ENCODE results near the gene ZNF274.
"Not testable (repeated sequence)": the region's sequence is repeated elsewhere in the genome, so short reads cannot be mapped to it uniquely, and the experiment has no call there.

ZNF274 gene

DNA sequence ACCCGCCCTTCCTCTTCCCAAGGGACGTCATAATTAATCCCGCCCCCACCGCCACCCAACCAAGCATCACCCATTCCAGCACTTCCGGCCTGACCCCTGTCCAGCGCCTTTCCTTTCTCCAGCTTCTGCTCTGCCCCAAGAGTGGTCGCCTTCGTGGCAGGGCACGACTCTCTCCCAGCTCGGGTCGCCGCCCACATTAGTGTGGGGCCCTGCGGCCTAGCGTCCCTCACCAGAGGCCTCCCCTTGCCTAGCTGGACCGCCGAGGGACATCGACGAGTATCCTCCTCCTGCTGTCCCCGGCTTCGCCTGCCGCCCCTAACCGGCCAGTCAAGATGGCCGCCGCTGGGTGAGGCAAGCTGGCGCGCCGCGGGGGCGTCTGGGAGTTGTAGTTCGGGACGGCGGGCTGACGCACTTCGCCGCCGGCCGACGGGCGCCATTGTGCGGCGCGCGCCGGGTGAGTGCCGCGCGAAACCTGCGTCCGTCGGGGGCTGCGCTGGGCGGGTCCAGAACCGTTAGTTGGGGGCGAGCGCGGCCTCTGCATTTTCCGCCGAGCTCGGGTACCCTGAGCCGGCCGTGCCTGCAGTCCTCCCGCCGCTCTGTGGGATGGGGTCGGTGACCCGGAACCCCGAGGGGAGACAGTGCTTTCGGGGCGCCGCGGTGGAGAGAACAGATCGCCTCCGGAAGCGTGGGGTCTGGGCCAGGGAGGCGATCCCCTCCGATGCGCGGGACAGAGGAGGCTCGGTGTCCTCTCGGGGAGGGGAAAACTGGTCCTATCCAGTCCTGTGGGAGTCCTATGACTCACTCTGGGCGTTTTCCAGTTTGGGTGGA, at the start of gene ZNF274:
ZNF274 (plus strand) TSS at position 73 of the 828 bp plus-strand sequence. CDS start 905 bp downstream, outside the sequence.
- peak; percentile 96 for DNase-seq

DNA sequence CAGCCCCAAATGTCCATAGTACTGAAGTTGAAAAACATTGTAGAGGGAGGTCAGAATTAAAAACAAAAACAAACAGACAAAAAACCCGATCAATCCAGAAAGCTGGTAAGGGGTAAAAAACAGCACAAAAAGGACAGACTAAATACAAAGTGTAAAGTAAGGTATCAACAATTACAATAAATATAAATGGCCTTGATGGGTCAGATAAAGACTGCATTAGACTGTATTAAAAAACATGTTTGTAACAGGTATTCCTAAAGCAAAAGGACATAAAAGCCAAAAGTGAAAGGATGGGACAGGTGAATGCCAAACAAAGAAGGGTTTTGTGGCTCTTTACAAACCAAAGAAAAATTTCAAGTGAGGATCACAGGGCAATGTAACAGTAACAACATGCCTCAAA, 48.6 kb upstream of the ZNF274 start:
- no peak for DNase-seq

DNA sequence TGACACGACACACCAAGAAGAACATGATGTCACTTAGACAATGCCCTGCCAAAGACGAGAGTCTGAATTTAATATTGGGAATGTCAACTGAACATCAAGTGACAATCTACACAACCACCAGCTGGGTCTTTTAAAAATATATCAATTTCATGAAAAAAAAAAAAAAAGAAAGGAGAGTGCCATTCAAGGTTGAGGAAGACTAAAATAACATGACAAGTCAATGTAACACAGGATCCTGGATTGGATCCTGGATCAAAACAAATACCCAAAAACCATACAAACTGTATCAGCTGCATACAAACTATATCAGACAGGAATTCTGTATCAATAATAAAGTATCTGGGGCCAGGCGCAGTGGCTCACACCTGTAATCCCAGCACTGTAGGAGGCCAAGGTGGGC, 37.0 kb upstream of the ZNF274 start:
- DNase-seq, result no peak

DNA sequence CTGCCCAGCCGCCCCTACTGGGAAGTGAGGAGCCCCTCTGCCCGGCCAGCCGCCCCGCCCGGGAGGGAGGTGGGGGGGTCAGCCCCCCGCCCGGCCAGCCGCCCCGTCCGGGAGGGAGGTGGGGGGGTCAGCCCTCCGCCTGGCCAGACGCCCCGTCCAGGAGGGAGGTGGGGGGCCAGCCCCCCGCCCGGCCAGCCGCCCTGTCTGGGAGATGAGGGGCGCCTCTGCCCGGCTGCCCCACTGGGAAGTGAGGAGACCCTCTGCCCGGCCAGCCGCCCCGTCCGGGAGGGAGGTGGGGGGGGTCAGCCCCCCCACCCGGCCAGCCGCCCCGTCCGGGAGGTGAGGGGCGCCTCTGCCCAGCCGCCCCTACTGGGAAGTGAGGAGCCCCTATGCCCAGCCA, 35.4 kb upstream of the ZNF274 start:
- not testable (repeated sequence) for DNase-seq

DNA sequence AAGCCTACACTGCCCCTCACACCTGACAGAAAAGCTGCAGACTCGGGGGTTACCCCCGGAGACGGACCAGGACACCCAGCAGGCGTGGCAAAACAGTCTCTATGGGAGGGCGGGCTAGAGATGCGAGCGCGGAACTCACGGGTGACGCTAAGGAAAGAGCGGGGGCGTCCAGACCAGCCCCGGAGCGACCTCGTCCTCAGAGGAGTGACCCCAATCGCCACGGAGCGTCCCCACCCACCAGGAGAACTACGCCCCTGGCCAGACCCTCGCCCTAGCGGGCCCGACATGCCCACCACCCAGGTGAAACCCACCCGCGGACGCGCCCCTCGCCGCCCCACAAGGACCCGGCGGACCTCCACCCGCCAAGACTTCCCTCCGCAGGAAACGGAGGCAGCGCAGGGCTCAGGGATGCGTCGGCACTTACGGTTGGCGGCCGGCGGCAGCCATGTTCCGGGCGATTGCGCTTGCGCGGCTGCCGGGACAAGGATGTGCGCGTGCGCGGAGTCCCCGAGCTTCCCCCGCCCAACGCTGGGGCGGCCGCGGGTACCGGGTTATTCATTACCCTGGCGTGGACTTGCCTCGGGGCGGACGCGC, 32.4 kb upstream of the ZNF274 start, which contains the start of gene ZNF329:
ZNF329 (minus strand) TSS at position 462 of the 594 bp plus-strand sequence. CDS start 21,286 bp downstream, outside the sequence.
- DNase-seq, result peak; percentile 95

DNA sequence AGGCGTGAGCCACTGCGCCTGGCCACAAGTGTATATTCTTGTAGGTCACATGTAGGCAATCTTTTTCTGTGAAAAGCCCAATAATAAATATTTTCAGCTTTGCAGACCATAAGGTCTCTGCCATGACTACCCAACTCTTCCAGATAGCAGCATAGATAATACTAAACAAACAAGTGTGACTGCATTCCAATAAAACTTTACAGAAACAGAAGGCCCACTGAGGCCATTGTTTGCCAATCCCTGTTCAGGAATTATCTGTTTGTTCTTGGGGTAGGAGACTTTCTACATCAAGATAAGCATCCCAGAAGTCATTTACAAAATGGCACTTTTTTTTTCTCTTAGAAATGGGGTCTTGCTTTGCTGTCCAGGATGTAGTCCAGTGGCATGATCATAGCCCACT, 29.5 kb upstream of the ZNF274 start:
- no peak for DNase-seq

DNA sequence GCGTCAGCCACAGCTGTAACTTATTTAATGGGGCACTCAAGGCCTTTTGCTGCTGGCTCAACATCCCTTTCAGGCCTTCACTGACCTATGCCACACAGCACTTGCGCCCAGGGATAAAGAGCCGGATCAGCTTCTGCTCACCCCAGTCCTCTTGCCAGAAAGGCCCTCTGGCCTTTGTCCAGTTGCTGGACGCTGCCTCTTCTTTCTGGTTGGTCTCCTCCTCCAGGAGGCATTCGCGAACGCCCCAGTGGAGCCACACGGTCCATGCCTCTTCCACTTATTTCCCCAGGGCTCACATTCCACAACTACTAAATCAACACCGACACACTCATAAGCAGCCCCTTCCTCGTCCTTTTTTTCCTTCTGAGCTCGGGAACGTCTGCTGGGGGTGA, 28.6 kb upstream of the ZNF274 start:
- DNase-seq, result peak; percentile 10

DNA sequence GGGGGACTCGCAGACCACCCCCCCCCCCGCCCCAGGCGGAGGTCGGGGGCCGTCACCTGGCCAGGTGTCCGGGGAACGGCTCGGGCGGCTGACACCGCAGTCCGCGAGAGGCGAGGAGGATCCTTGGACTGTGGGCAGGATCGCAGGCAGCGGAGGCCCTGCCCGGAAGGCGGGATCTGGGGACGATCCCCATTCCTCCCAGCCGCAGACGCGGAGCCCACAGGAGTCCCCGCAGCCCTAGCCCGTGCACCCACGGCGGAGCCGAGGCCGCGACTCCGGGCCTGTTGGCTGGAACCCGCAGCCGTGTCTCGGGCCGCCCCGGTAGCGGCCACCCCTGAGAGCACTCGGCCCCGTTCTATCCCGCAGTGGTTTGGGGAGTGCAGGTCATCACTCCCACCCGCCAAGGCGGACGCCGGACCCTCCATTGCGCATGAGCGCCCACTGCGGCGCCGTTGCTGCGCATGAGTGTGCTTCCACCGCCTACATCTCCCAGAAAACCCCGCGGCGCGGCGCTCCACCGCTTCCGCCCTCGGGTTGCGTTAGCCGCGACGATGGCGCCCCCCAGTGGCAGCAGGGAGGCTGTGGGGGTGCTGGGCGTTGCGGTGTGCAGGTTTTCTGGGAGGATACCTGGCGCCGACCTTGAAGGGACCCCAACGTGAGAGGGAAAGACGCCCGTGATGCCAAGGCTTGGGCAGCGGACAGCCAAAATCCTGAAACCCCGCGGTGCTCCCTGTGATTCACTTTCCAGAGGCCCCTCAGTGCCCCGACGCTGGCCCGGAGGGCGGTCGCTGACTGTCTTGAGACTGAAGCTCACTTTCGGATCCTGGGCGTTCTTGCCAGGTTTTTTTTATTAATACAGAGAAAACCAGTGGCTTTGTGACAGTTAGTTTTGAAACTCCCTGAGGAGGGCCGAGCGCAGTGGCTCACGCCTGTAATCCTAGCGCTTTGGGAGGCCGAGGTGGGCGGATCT, 27.9 kb upstream of the ZNF274 start:
- DNase-seq, result peak; percentile 98

DNA sequence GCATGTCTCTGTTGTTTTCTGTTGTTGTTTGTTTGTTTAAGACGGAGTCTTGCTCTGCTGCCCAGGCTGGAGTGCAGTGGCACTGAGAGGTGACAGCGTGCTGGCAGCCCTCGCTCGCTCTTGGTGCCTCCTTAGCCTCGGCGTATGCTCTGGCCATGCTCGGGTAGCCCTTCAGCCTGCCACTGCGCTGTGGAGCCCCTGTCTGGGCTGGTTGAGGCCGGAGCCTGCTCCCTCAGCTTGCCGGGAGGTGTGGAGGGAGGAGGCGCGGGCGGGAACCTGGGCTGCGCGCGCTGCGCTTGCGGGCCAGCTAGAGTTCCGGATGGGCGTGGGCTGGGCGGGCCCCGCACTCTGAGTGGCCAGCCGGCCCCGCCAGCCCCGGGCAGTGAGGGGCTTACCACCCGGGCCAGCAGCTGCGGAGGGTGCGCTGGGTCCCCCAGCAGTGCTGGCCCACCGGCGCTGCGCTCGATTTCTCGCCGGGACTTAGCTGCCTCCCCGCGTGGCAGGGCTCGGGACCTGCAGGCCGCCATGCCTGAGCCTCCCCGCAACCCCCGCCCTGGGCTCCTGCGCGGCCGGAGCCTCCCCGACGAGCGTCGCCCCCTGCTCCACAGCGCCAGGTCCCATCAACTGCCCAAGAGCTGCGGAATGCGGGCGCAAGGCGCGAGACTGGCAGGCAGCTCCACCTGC, 25.7 kb upstream of the ZNF274 start:
- no peak for DNase-seq

DNA sequence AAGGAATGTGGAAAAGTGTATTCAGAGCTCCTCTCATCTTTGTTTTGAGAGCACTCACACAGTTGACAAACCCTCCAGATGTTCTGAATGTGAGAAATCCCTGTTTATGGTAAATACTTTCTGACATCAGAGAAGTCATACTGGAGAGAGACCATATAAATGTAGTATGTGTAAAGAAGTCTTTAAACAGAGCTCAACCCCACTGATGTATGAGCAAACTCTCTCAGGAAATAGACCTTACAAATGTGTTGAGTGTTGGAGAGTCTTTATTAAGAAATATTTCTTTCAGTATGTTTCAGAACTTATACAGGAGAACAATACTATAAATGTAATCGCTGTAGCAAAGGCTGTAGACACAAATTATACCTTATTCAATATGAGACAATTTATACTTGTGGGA, 16.6 kb upstream of the ZNF274 start:
- no peak for DNase-seq

DNA sequence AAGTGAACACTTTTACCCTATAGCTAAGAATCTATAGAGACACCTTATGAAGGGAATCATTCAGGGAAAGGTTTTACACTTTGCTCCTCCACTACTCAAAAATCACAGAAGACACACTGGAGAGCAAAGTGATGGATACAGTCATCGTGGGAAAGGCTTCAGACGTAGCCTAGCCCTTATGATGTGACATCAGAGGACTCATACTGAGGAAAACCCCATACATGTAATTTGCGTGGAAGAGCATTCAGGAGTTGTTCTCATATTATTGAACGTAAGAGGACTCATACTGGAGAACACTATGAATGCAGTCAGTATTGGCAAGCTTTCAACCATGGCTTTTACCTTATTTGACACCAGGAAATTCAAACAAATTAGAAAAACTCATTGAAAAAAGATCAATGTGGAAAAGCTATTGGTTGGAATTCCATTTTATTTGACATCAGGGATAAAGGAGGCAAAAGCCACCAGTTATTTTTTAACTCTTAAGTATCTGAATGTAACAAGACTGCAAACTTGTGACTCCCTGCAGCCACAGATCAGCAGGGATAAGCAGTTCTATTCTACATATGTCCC, 16.1 kb upstream of the ZNF274 start:
- DNase-seq, result no peak

DNA sequence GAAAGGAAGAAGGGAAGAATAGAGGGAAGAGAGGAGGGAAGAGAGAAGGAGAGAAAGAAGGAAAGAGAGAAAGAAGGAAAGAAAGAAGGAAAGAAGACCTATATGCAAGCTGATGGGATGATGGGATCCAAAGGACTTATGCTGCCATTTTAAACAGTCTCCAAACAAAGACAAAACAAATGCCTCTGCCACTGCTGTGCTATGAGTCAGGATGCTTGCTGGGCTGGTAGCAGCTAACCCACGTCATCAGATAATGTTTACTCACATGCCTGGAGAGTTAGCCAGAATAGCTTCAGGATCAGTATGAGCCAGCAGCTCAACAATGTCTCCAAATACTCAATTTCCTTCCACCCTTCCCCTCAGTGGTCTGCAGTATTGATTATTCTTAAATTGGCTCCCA, 12.0 kb upstream of the ZNF274 start:
- no peak for DNase-seq

DNA sequence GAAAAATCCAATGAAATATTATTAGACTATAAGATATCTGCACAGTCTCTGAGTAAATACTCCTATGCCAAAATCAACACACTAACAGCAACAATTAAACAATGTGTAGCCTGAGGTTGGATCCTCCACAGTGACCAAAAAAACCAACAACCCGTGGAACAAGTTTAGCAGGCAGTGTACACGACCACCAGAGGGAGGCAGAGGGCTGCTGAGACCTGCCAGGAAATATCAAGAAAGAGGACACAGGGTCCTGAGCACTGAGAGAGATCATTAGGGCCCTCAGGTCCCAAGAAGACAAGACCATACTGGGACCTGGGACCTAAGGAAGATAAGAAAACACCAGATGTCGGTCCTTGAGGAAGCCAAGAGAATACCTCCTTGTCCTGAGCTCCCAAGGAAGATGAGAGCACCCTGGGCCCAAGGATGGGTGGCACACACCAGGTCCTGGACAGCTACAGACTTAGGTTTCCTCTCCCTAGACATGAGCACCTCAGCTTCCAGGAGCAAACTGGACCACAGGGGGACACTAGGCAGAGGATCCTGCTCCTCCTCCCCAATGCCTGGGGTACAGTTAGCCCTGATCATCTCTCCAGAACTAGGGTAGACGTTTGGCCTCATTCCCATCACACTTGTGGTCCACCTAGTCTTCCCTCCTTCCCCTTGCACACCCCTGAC, 822 bp upstream of the ZNF274 start:
- DNase-seq, result peak; percentile 79

DNA sequence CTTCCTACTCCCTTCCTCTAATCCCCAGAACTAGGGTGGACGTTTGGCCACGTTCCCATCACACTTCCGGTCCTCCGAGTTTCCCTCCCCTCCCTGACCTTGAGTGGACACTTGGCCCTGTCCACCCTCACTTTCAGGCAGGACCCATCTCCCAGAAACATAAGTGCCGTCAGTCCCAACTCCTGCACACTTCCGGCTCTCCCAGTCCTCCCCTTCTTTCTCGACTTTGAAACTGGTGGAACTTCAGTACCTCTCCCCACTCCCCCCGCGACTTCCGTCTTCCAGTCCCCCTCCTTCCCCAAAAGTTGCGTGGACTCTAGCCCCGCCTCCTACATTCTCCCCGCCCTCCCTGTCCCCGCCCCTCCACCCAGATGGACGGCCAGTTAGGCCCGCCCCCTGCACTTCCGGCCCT, 278 bp upstream of the ZNF274 start:
- DNase-seq, result peak; percentile 90

DNA sequence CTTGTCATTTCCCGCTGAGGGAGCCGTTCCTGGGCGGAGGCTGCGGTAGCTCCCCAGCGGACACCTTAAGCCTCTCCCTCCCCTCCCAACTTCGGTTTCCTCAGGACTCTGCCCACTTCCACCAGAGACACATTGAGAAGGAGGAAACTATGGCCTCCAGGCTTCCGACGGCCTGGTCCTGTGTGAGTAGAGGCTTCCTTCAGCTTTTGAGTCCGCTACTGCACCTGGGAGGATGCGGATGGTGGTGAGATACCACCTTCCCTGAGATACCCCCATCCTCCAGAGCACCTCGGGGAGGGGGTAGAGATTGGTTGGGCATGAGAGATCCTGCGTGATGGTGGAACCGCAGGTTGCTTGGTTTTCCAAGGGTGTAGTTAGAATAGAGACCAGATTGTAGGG, 955 bp downstream of the ZNF274 start:
- no peak for DNase-seq

DNA sequence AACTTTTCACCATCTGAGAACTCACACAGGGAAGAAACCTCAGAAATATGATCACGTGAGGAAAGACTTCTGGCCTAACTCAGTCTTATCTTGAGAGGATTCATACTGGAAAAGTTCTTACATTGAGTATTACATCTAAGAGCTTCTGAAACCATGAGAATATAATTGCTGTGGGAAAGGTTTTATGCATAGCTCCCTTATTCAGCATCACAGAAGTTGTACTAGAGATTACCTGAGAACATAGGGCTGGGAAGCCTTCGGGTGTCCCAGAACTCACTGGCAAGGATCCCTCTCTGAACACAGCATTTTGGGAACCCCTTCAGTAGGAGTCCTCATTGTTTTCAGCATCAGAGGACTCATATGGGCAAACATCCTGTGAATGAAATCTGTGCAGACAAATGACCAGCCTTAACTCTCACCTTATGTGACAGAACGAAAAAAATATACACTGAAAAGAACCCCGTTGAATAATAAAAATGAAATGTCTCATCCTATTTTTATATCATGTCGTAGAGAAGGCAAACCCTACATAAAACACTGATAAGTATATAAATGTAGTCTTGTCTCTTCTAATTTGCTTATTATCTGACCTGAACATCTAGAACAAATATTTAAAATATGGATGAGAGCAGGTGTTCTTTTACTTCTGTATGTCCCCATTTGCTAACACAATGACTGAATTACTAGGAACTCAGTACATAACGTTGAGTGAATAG, 14.2 kb downstream of the ZNF274 start:
- no peak for DNase-seq

DNA sequence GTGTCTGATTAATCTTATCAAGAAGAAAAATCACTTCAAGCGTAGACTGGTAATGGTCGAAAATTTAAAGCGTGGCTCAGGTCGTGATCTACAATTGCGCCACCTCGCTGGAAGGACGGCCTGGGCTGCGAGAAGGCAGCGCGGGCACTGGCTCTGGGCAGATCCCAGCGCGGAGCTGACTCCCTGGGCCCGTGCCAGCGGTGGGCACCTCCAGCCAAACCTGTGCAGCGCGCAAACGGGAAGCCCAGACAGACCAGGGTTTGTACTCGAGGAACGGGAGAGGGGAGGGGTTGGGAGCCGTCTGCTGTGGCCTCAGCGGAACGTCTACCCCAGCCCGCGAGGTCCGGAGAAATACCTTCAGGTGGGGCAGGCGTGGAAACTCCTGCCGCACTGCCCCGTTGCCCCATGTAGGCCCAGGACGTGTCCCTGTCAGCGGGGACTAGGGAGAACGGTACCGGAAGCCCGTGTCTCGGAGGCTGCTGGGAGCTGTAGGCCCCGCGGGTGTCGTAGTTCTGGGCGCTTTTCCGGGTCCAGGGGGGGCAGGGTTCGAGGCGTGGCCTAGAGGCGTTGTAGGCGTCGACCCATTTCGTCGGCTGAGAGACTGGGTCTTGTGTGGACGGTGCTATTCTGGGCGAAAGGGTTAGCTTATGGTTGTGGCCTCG, 21.1 kb downstream of the ZNF274 start:
- no peak for DNase-seq

DNA sequence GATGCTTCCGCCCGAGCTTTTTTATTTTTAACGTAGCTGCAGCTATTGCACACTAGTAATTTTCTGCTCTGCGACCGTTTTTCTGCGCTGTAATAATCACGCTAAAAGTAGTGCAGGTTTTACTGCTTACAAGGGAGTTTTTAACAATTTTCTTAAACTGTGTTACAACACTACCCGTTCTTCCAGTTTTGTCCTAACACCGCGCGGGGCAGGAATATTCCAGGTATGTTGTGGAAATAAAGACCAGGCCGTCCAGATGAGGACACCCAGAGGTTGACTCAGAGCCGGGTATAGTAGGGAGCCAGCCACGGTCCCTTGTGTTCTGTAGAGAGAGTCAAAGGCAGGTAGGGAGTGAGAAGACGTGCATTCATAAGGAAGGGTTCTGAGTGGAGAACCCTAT, 21.7 kb downstream of the ZNF274 start:
- no peak for DNase-seq

DNA sequence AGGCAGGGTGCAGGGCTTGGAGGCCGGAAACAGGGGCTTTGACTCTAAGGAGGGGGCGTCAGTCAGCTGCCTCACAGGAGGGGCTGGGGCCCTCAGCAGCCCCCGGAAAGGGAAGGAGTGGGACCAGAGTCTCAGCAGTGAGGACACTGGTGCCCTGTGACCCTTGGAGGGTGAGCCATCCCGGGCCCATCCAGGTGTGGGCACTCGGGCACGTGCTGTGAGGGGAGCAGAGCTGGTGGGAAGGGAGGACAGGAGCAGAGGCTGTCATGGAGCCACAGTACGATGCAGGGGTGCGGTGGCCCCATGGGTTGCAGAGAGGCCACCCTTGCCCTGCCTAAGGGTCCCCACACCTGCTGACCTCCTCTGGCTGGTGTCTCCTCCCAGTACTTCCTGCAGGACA, 26.7 kb downstream of the ZNF274 start:
- no peak for DNase-seq

DNA sequence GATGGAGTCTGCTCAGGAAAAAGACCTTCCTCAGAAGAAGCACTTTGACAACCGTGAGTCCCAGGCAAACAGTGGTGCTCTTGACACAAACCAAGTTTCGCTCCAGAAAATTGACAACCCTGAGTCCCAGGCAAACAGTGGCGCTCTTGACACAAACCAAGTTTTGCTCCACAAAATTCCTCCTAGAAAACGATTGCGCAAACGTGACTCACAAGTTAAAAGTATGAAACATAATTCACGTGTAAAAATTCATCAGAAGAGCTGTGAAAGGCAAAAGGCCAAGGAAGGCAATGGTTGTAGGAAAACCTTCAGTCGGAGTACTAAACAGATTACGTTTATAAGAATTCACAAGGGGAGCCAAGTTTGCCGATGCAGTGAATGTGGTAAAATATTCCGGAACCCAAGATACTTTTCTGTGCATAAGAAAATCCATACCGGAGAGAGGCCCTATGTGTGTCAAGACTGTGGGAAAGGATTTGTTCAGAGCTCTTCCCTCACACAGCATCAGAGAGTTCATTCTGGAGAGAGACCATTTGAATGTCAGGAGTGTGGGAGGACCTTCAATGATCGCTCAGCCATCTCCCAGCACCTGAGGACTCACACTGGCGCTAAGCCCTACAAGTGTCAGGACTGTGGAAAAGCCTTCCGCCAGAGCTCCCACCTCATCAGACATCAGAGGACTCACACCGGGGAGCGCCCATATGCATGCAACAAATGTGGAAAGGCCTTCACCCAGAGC, 29.6 kb downstream of the ZNF274 start:
- no peak for DNase-seq
